ENCODE data around the gene ZNF324.

DNA sequence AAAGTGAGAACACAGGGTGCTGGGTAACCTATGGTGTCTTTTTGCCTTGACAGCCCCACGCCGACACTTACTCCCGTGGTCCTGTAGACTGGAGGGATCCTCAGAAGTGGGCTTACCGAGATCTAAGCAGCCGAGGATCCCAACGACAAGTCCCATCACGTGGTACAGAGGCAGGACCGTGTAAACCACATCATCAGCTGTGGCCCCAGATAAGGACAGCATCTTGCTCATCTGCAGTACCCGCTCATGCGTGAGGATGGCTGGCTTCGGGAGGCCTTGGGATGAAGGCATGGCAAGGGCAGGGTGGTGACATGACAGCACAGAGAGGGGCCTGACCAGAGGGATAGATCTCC lies 42.8 kb downstream of the ZNF324 start:
- TF ChIP-seq MAZ (IDR thresholded peaks at IDR 0.05; ENCODE audit: borderline replicate concordance, low read depth, low read length) (no peak), CEBPB (IDR thresholded peaks at IDR 0.05; ENCODE audit: low read depth, low read length) (no peak), CTCF (conservative IDR thresholded peaks at IDR 0.05; ENCODE audit: low read depth, low read length) (no peak), BHLHE40 (IDR thresholded peaks at IDR 0.05; ENCODE audit: low read depth, low read length) (no peak), POLR2A (IDR thresholded peaks at IDR 0.05; ENCODE audit: low read depth, low read length) (no peak), SMC3 (IDR thresholded peaks at IDR 0.05; ENCODE audit: low read depth, low read length) (no peak), RAD21 (IDR thresholded peaks at IDR 0.05; ENCODE audit: low read length) (no peak), CHD1 (IDR thresholded peaks at IDR 0.05; ENCODE audit: low read depth, low read length) (no peak), RFX5 (IDR thresholded peaks at IDR 0.05; ENCODE audit: low read depth, low read length) (no peak), MXI1 (IDR thresholded peaks at IDR 0.05; ENCODE audit: borderline replicate concordance, low read depth, low read length) (no peak), FOS (IDR thresholded peaks at IDR 0.05; ENCODE audit: low read depth, low read length) (no peak), RCOR1 (IDR thresholded peaks at IDR 0.05; ENCODE audit: insufficient replicate concordance, low read length) (no peak), MAFK (IDR thresholded peaks at IDR 0.05; ENCODE audit: low read depth, low read length) (no peak)
- TF ChIP-seq, protein P1, sequence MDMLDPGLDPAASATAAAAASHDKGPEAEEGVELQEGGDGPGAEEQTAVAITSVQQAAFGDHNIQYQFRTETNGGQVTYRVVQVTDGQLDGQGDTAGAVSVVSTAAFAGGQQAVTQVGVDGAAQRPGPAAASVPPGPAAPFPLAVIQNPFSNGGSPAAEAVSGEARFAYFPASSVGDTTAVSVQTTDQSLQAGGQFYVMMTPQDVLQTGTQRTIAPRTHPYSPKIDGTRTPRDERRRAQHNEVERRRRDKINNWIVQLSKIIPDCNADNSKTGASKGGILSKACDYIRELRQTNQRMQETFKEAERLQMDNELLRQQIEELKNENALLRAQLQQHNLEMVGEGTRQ (IDR thresholded peaks at IDR 0.05; ENCODE audit: low read depth, low read length): no peak
